Activated naive CD4-positive, alpha-beta T cell treated with anti-CD3 and anti-CD28 coated beads, Interleukin-2, amount 10 ng/mL, durations not matched to agents 7 days and 5 days (primary cell): ENCODE measurements around the gene SF3B4.
"Not testable (repeated sequence)": the region's sequence is repeated elsewhere in the genome, so short reads cannot be mapped to it uniquely, and the experiment has no call there.

Experiments
- CTCF ChIA-PET: fragments of 350-600 bp; sonication (Branson Sonifier 250); formaldehyde crosslinking; loops from one replicate; lab custom pipeline; 2021; ENCODE audit warnings: antibody characterized with exemption; lab: Charles Lee
- DNase-seq: peaks from one replicate; pipeline ENCODE4 v3.0.0-alpha.2; 2020
- H3K27ac Mint-ChIP-seq: one replicate; pipeline ENCODE4 v1.8.0; 2021; ENCODE audit warnings: mild to moderate bottlenecking, moderate library complexity, mixed read lengths
- H3K27me3 Mint-ChIP-seq: one replicate; pipeline ENCODE4 v1.8.0; 2021; ENCODE audit warnings: mild to moderate bottlenecking, mixed read lengths
- H3K36me3 Mint-ChIP-seq: one replicate; pipeline ENCODE4 v1.8.0; 2021; ENCODE audit warnings: mixed read lengths
- H3K4me1 Mint-ChIP-seq: one replicate; pipeline ENCODE4 v1.8.0; 2021; ENCODE audit warnings: mixed read lengths
- H3K4me3 Mint-ChIP-seq: one replicate; pipeline ENCODE4 v1.8.0; 2021; ENCODE audit warnings: mild to moderate bottlenecking, moderate library complexity, mixed read lengths
- H3K9me3 Mint-ChIP-seq: one replicate; pipeline ENCODE4 v1.8.0; 2021; ENCODE audit warnings: mixed read lengths

The SF3B4 gene

DNA sequence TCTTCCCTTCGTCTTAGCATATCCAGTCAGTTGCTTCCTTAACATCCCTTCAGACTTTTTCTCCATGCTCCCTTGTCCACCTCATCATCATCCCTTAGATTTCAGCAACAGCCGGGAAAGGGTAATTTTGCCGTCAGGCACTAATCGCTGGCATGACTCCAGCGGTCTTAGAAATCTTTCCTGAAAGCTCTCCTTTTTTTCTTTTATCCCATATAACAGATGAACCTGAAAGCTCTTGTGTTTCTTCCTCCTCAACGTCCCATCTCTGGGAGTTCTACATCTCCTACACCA lies 38.7 kb downstream of the SF3B4 start:
- Mint-ChIP-seq H3K4me1 (peaks cover 8% of the 10 kb centered on the region), H3K36me3 (peaks cover 2% of the 10 kb centered on the region), H3K27ac (no peak overlapping the region), H3K9me3 (no peaks in the 10 kb centered on the region), H3K4me3 (no peak overlapping the region), H3K27me3 (no peaks in the 10 kb centered on the region)
- CTCF ChIA-PET = interaction anchor here (0.7 to 3.5 kb wide), 7 partner anchors 28 to 298 kb away, joined by 3 to 20 read pairs (median 4); no protein-coding TSS in a partner anchor
- no peak for DNase-seq

DNA sequence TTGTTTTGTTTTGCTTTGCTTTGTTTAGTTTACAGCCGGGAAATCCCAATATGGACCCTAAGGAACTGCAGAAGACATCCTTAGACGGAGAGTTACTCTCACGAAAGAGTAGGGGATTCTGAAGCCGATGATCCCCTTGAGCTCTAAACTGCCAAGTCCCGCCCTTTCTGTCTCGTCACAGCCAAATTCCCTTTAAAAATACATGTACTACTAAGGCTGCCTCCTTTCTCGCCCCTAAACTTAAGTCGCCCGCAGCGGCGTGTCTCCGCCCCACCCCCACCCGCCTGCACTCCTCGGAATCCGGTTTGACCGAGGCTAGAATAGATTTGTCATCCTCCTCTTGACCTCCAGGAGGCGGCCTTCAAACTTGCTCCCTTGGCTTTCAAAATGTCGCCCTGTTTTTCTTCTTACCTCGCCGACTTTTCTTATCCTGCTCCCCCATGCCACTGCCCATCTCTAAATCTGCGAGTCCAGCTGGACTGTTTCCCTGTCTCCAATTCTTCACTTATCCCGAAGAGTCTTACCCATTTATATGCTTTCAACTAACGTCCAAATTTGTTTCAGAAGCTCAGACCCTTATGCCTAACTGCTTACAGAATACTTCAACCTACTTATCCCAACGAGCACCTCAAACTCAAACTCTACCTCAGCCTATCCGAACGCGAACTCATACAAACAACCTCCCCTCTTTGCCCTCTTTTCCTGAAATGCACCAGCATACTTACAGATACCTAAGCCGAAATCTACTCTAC lies 39.2 kb downstream of the SF3B4 start:
- H3K4me3 Mint-ChIP-seq = no peak overlapping the region
- H3K9me3 Mint-ChIP-seq = no peaks in the 10 kb centered on the region
- peaks cover 5% of the 10 kb centered on the region for H3K36me3 Mint-ChIP-seq

DNA sequence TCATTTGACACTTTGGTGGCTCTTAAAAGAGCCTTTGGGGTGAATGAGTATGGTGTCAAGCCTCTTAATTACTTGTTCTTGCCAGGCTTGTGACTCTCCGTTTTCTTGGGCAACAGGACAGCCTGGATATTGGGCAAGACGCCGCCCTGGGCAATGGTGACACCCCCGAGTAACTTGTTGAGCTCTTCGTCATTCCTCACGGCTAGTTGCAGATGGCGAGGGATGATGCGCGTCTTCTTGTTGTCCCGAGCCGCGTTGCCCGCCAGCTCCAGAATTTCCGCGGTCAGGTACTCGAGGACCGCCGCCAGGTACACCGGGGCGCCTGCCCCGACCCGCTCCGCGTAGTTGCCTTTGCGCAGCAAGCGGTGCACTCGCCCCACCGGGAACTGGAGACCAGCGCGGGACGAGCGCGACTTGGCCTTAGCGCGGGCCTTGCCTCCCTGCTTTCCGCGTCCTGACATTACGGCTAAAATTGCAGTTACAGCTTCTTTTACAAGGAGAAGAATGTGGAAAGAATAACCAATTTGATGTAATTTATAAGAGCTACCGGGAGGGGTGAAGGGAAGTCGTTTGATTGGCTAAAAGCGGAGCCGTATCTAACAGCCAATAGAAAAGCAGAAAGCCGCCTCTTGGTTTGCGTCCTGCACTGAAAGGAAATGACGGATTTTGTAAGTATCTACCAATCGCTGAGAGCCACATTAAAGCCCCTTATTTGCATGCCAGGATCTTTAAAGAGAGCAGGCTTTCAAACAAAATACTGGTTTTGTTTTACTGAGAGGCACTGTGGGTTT lies 40.0 kb downstream of the SF3B4 start:
- CTCF ChIA-PET = interaction anchor here (0.6 to 3.5 kb wide), 8 partner anchors 10 to 300 kb away, joined by 3 to 20 read pairs (median 4); no protein-coding TSS in a partner anchor
- peak; percentile 84 for DNase-seq
- H3K9me3 Mint-ChIP-seq = no peaks in the 10 kb centered on the region
- H3K4me1 Mint-ChIP-seq = peaks cover 8% of the 10 kb centered on the region
- H3K27ac Mint-ChIP-seq = no peak overlapping the region
- no peak overlapping the region for H3K4me3 Mint-ChIP-seq
- H3K36me3 Mint-ChIP-seq = peaks cover 5% of the 10 kb centered on the region
- H3K27me3 Mint-ChIP-seq = no peaks in the 10 kb centered on the region

More for the DNA sequence above, 39.2 kb downstream of the SF3B4 start:
- Mint-ChIP-seq H3K27ac (no peak overlapping the region), H3K27me3 (no peaks in the 10 kb centered on the region), H3K4me1 (peaks cover 8% of the 10 kb centered on the region)
- DNase-seq = peak; percentile 88
- CTCF ChIA-PET = interaction anchor here (0.6 to 3.5 kb wide), 9 partner anchors 28 to 299 kb away, joined by 3 to 20 read pairs (median 4); no protein-coding TSS in a partner anchor

DNA sequence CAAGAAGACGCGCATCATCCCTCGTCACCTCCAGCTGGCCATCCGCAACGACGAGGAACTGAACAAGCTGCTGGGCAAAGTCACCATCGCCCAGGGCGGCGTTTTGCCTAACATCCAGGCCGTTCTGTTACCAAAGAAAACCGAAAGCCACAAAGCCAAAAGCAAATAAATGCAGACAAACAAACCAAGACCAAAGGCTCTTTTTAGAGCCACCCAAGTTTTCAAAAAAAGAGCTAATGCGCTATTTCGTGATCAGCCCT lies 40.5 kb downstream of the SF3B4 start:
- DNase-seq, H3K27me3 Mint-ChIP-seq, H3K4me3 Mint-ChIP-seq, H3K9me3 Mint-ChIP-seq, H3K36me3 Mint-ChIP-seq, H3K27ac Mint-ChIP-seq: not testable (repeated sequence)
- H3K4me1 Mint-ChIP-seq = peaks cover 13% of the 10 kb centered on the region
- CTCF ChIA-PET = interaction anchor here (1.5 to 3.5 kb wide), 4 partner anchors 10 to 300 kb away, joined by 4 to 20 read pairs (median 14); no protein-coding TSS in a partner anchor

DNA sequence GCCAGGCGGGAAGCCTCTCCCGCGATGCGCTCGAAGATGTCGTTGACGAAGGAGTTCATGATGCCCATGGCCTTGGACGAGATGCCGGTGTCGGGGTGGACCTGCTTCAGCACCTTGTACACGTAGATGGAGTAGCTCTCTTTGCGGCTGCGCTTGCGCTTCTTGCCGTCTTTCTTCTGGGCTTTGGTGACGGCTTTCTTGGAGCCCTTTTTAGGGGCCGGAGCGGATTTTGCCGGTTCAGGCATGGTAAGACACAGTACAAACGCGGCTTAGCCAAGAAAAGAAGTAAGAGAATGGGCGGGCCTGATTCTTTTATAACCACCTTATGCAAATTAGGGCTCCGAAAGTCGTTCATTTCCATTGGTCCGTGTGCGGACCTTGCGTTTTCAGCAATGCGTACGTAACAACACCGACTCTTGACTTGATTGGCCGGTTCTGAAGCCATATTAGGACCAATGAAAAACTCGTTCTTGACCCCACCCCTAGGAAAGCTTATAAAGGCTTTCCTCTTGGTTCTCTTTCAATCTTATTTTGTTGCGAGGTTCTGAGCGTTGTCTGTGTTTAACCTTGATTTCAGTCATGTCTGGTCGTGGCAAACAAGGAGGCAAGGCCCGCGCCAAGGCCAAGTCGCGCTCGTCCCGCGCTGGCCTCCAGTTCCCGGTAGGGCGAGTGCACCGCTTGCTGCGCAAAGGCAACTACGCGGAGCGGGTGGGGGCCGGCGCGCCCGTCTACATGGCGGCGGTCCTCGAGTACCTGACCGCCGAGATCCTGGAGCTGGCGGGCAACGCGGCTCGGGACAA lies 41.0 kb downstream of the SF3B4 start:
- CTCF ChIA-PET = interaction anchor here (1.0 to 3.5 kb wide), 5 partner anchors 9 to 301 kb away, joined by 3 to 20 read pairs (median 14); no protein-coding TSS in a partner anchor
- no peaks in the 10 kb centered on the region for H3K27me3 Mint-ChIP-seq
- peak; percentile 90 for DNase-seq
- peaks cover 6% of the 10 kb centered on the region for H3K36me3 Mint-ChIP-seq
- peaks cover 18% of the 10 kb centered on the region for H3K4me1 Mint-ChIP-seq
- H3K4me3 Mint-ChIP-seq = no peak overlapping the region
- no peaks in the 10 kb centered on the region for H3K9me3 Mint-ChIP-seq
- no peak overlapping the region for H3K27ac Mint-ChIP-seq

DNA sequence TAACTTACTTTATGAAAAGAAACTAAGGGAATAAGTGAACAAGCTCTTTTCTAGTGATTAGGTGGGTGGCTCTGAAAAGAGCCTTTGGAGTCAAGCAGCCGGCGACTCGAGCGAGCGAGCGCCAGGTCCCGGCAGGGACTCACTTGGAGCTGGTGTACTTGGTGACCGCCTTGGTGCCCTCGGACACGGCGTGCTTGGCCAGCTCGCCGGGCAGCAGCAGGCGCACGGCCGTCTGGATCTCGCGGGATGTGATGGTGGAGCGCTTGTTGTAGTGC lies 41.5 kb downstream of the SF3B4 start:
- not testable (repeated sequence) for H3K27ac Mint-ChIP-seq, H3K27me3 Mint-ChIP-seq, H3K4me3 Mint-ChIP-seq, H3K9me3 Mint-ChIP-seq, DNase-seq, H3K36me3 Mint-ChIP-seq
- peaks cover 22% of the 10 kb centered on the region for H3K4me1 Mint-ChIP-seq
- CTCF ChIA-PET = interaction anchor here (1.0 kb wide), 1 partner anchor 43 kb away, joined by 3 read pairs; no protein-coding TSS in a partner anchor

DNA sequence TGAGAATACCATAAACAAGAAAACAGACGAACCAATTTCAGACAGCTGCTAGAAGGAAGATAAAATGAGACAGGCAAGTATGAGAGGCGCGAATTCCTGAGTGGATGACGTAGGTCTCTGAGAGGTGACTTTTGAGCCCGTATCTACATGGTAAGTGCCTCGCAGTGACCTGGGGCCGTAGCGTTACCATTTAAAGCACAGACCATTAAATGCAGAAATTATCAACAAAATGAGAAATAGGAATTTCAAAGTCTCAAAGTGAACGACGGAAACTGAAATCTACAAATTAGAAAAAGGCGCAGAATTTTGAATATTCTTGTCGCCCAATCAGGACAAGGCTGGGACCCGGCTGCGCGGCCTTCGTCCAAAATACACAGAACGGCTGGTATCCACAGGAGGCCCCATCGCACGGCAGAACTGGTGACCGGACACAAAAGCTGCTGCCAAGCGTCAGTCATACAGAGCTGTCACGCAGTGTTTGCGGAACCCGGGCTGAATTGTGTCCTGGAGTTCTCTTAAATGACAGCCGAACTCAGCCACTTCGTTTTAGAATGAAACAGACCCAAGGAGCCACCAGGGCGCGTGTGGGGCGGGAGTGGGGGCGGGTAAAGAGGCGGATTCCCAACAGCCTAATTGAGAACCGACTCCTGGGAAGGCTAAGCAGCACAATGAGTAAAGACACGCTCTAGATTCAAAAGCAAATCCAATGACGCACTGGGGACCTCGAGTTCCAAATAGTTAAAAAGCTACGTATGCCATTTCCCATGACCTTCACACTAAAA lies 42.1 kb downstream of the SF3B4 start:
- no peaks in the 10 kb centered on the region for H3K27me3 Mint-ChIP-seq
- peaks cover 6% of the 10 kb centered on the region for H3K36me3 Mint-ChIP-seq
- no peak overlapping the region for H3K27ac Mint-ChIP-seq
- no peak overlapping the region for H3K4me3 Mint-ChIP-seq
- peaks cover 24% of the 10 kb centered on the region for H3K4me1 Mint-ChIP-seq
- DNase-seq = peak; percentile 84
- CTCF ChIA-PET = interaction anchor here (1.0 kb wide), 1 partner anchor 42 kb away, joined by 3 read pairs; no protein-coding TSS in a partner anchor
- H3K9me3 Mint-ChIP-seq = no peaks in the 10 kb centered on the region

DNA sequence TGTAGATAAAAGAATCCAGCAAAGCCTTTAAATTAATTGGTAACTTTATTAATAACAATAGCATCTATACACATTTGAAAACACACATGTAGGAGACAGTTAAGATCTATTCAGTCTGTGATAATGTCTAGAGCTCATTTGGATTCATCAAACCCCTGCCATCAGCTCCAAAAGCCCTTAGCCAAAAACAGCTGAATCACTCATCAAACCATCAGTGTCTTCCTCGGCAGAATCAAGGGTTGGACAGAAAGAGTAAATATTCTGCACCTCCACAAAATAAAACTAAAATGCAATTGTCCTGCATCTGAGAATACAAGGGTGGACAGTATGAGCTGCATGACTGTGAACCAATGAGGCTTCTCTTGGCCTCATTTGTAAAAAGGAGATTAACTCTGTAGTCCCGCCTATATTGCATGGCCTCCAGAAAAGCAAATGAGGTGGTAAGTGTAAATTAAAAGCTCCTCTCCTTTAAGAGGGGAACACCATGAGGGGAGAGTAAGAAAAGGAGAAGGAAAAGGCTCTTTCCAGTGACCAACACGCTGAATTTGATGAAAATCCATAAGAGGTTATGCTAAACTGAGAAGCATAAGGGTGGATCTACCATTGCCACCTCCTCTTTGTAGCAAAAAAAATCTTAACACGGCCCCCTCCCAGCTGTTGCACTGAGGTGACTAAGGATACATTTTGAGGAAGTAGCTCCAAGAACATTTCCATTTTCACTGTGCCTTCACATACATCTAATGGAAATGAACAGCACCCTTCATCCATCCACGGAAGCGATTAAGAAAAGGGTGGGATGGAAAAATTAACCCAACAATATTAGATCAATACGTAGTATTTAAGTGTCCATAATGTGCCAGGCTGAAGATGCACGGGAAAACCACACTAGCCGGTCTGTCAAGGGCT lies 42.9 kb downstream of the SF3B4 start:
- no peaks in the 10 kb centered on the region for H3K27me3 Mint-ChIP-seq
- H3K4me1 Mint-ChIP-seq = peaks cover 27% of the 10 kb centered on the region
- CTCF ChIA-PET = no interaction called here
- peaks cover 6% of the 10 kb centered on the region for H3K36me3 Mint-ChIP-seq
- no peaks in the 10 kb centered on the region for H3K9me3 Mint-ChIP-seq
- H3K27ac Mint-ChIP-seq = no peak overlapping the region
- peak; percentile 58 for DNase-seq
- H3K4me3 Mint-ChIP-seq = no peak overlapping the region

DNA sequence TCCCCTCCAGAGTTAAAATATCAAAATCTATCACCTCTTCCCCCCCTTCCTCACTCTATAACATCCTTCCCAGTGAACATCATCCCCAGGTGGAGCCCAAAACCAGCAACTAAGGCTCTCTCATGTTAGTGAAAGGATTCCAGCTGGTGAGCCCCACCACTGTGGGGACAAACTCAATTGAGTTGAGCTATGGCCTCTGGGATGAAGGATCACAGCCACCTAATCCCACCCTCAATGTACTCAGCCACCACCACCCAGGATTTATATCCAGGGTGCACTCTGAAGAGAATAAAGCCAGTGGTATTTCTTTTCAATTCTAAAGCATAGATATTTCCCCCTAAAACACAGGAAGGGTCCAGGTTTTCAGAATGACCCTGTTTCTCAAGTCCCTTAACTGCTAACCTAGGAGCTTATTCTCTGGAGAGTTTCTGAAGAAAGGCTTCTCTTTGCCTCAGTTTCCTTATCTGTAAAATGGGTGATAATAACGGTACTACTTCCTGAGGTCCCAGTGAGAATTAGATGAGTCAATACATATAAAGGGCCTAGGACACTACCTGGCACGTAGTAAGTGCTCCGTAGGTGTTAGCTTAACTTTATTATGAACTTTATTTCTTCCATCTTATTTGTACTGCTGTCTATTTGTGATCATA lies 43.9 kb downstream of the SF3B4 start:
- Mint-ChIP-seq H3K36me3 (peaks cover 6% of the 10 kb centered on the region), H3K4me1 (peaks cover 34% of the 10 kb centered on the region), H3K27me3 (no peaks in the 10 kb centered on the region), H3K4me3 (no peak overlapping the region), H3K9me3 (no peaks in the 10 kb centered on the region), H3K27ac (peak overlapping the region; percentile 39)
- CTCF ChIA-PET = interaction anchor here (0.7 kb wide), 1 partner anchor 285 kb away, joined by 4 read pairs; no protein-coding TSS in a partner anchor
- DNase-seq = no peak

GRCh38 chr1:149881876-149882275 lies 45.7 kb downstream of the SF3B4 start:
- CTCF ChIA-PET = no interaction called here
- DNase-seq = no peak
- H3K36me3 Mint-ChIP-seq = peaks cover 6% of the 10 kb centered on the region
- no peak overlapping the region for H3K4me3 Mint-ChIP-seq
- H3K27ac Mint-ChIP-seq = no peak overlapping the region
- peaks cover 42% of the 10 kb centered on the region for H3K4me1 Mint-ChIP-seq
- H3K9me3 Mint-ChIP-seq = peaks cover 2% of the 10 kb centered on the region
- H3K27me3 Mint-ChIP-seq = no peaks in the 10 kb centered on the region

DNA sequence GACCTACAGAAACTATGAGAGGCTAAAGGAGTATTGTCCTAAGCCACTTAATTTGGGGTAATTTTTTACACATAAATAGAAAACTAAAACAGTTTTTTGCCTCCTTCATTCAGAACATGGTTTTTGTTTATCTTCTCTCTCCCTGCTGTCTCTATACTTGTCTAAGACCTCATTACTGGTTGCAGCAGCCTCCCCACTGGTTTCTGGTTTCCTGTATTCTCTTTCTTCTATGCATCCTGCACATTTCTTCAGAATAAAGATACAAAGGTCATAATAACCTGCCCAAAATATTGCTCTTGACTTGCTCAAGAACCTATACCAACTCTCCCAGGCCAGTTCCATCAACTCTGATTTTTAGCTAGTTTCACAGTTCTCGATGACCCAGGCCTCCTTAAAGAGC lies 48.0 kb downstream of the SF3B4 start:
- H3K27ac Mint-ChIP-seq = peak overlapping the region; percentile 81
- peaks cover 42% of the 10 kb centered on the region for H3K4me1 Mint-ChIP-seq
- DNase-seq = peak; percentile 62
- H3K27me3 Mint-ChIP-seq = no peaks in the 10 kb centered on the region
- peak overlapping the region; percentile 17 for H3K4me3 Mint-ChIP-seq
- peaks cover 2% of the 10 kb centered on the region for H3K9me3 Mint-ChIP-seq
- peaks cover 6% of the 10 kb centered on the region for H3K36me3 Mint-ChIP-seq
- CTCF ChIA-PET = no interaction called here

GRCh38 chr1:149877211-149877946 lies 50.2 kb downstream of the SF3B4 start:
- no peak overlapping the region for H3K27ac Mint-ChIP-seq
- peaks cover 2% of the 10 kb centered on the region for H3K9me3 Mint-ChIP-seq
- no peaks in the 10 kb centered on the region for H3K27me3 Mint-ChIP-seq
- no peak for DNase-seq
- H3K4me1 Mint-ChIP-seq = peaks cover 40% of the 10 kb centered on the region
- no peak overlapping the region for H3K4me3 Mint-ChIP-seq
- peaks cover 1% of the 10 kb centered on the region for H3K36me3 Mint-ChIP-seq
- CTCF ChIA-PET = interaction anchor here (1.1 kb wide), 1 partner anchor 10 kb away, joined by 4 read pairs; a partner anchor contains a TSS
